ENCODE data around the gene CDC34.

DNA sequence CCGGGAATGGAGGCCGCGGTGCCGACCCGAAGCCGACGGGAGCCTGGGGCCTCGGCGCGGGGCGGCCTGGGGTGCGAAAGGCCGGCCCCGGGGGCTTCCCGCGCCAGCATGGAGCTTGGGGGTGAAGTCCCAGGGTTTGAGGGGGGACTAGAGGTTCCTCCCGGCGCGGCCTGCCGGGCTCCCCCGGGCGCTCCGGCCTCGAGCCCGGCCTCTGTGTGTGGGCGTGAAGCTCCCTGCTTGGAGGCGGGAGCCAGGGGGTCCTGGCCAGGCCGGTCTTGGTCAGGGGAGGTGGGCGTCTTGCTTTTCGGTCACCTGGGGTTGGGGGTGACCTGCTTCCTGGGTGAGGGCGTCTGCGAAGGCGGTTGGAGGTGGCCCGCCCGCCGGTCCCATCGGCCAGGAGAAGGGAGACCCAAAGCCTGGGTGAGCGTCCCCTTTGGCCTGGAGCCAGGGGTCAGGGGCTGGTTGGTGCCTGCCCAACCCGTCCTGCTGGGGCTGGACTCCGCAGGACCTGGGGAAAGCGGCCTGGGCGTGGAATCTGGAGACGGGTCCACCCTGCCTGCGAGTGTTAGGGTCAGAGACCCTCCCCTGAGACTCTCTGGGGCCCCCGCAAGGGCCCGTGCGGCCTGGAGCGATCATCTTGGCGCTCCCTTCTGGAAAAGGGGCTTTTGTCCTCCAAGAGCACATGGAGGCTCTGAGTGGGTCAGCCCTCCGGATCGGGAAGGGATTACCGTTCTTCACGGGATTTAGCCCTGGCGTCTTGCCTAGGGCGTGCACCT lies 41.4 kb downstream of the CDC34 start:
- TF ChIP-seq POLR2AphosphoS5 (IDR thresholded peaks at IDR 0.05) (no peak), POLR2A (IDR thresholded peaks at IDR 0.05) (no peak), EP300 (IDR thresholded peaks at IDR 0.05; ENCODE audit: low read depth) (no peak)
- TF ChIP-seq, protein P1, sequence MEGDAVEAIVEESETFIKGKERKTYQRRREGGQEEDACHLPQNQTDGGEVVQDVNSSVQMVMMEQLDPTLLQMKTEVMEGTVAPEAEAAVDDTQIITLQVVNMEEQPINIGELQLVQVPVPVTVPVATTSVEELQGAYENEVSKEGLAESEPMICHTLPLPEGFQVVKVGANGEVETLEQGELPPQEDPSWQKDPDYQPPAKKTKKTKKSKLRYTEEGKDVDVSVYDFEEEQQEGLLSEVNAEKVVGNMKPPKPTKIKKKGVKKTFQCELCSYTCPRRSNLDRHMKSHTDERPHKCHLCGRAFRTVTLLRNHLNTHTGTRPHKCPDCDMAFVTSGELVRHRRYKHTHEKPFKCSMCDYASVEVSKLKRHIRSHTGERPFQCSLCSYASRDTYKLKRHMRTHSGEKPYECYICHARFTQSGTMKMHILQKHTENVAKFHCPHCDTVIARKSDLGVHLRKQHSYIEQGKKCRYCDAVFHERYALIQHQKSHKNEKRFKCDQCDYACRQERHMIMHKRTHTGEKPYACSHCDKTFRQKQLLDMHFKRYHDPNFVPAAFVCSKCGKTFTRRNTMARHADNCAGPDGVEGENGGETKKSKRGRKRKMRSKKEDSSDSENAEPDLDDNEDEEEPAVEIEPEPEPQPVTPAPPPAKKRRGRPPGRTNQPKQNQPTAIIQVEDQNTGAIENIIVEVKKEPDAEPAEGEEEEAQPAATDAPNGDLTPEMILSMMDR (IDR thresholded peaks at IDR 0.05), result peak in 1 of 5 experiments; percentile 27
